ENCODE measurements around the gene CORO2B.

DNA sequence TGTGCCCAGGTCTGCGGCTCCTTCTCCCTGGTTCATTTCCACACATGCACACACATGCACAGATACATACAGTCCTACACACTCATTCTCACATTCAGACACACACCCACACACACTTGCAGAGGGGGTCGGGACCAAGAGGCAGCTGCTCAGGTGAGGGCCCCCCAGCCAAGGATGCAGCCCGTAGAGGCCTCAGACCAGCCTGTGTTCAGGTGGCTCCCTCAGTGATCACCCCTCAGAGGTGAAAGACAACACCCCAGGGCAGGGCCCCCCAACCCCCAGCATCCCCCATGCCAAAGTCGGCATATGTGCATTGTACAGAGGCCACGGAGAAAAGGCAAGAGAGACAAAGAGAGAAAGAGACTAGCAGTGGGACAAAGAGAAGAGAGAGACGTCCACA, 5.9 kb upstream of the CORO2B start:
- TF ChIP-seq PPARA (CRISPR knock-in tag; IDR thresholded peaks at IDR 0.05; ENCODE audit: borderline replicate concordance) (no peak), ZNF8 (CRISPR knock-in tag; IDR thresholded peaks at IDR 0.05) (no peak), ARNTL (CRISPR knock-in tag; IDR thresholded peaks at IDR 0.05; ENCODE audit: borderline replicate concordance, low read depth) (no peak), ZNF70 (CRISPR knock-in tag; IDR thresholded peaks at IDR 0.05) (no peak)

All from SK-N-SH treated with all-trans-retinoic acid at 6 μM for 48 hours (cell line).